Endothelial cell of umbilical vein (primary cell): ENCODE measurements around the gene SH3D19.

Source experiments
- MYC ChIP-seq: IDR thresholded peaks from one replicate; pipeline ENCODE4 v1.6.1; 2011; ENCODE audit warnings: mild to moderate bottlenecking, low read depth, low read length
- POLR2A ChIP-seq: IDR thresholded peaks from 2 replicates; pipeline ENCODE4 v1.6.1; 2012; ENCODE audit warnings: low read depth, mild to moderate bottlenecking, control low read depth, low read length
- TF ChIP-seq, protein P1 (sequence below), 2 donors: IDR thresholded peaks; 1 replicate in 1 of 2; 2 replicates in 1 of 2; pipeline ENCODE4 v1.5.1; 2011; ENCODE audit warnings: low read length in 2 of 2, mild to moderate bottlenecking in 2 of 2, moderate library complexity in 2 of 2, control low read depth in 1 of 2, inconsistent platforms in 1 of 2, low read depth in 1 of 2; ENCODE audit not compliant: insufficient read depth in 1 of 2; ENCODE audit errors: extremely low read depth in 1 of 2

DNA sequence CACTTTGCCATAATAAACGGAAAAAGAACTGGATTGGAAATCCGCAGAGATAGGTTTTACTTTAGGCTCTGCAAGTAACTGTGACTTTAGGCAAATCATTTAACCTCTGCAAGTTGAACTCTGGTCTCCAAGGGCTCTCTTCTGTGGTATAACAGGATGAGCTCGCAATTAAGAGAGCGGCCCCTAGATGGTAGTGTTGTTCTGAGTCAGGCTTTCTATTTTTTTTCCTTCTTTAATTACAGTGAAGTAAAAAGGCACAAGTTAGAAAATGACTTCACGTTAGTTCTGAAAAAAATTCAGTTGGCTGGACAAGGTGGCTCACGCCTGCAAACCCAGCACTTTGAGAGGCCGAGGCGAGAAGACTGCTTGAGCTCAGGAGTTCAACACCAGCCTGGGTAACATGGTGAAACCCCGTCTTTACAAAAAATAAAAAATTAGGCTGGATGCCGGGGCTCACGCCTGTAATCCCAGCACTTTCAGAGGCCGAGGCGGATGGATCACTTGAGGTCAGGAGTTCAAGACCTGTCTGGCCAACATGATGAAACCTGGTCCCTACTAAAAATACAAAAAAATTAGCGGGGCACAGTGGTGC is 207.9 kb downstream of the SH3D19 start:
- TF ChIP-seq POLR2A (no peak), MYC (no peak)
- TF ChIP-seq, protein P1, sequence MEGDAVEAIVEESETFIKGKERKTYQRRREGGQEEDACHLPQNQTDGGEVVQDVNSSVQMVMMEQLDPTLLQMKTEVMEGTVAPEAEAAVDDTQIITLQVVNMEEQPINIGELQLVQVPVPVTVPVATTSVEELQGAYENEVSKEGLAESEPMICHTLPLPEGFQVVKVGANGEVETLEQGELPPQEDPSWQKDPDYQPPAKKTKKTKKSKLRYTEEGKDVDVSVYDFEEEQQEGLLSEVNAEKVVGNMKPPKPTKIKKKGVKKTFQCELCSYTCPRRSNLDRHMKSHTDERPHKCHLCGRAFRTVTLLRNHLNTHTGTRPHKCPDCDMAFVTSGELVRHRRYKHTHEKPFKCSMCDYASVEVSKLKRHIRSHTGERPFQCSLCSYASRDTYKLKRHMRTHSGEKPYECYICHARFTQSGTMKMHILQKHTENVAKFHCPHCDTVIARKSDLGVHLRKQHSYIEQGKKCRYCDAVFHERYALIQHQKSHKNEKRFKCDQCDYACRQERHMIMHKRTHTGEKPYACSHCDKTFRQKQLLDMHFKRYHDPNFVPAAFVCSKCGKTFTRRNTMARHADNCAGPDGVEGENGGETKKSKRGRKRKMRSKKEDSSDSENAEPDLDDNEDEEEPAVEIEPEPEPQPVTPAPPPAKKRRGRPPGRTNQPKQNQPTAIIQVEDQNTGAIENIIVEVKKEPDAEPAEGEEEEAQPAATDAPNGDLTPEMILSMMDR (IDR thresholded peaks at IDR 0.05; ENCODE audit: extremely low read depth in 1 of 2, insufficient read depth in 1 of 2, low read depth in 1 of 2, low read length in 2 of 2), result peak; percentile 53 to 61
